ENCODE results near the gene TNNT1.

Gene TNNT1

DNA sequence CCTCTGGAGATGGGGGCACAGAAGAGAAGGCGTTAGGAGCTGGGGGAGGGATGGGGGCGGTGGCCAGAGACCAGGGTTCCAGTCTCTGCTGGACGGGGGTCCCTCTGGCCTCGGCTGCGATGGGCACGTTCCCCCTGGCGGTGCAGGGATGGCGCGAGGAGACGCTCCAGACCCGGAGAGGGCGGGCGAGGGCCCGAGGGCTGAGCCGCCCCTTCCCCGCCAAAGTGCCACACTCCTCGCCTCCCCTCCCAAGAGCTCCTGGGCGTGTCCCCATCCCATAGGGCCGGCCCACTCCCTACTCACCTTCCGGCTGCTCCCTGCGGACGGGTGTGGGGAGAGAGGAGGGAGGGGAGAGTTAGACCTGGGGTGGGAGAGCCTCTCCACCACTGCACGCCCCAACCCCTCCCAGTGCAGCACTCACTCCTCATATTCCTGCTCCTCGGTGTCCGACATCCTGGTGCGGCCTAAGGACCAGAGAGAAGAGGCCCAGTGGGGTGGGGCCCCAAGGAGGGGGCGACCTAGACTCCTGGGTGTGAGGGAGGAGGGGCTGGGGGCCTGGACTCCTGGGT lies 2.2 kb downstream of the TNNT1 start:
- TF ChIP-seq, protein P1, sequence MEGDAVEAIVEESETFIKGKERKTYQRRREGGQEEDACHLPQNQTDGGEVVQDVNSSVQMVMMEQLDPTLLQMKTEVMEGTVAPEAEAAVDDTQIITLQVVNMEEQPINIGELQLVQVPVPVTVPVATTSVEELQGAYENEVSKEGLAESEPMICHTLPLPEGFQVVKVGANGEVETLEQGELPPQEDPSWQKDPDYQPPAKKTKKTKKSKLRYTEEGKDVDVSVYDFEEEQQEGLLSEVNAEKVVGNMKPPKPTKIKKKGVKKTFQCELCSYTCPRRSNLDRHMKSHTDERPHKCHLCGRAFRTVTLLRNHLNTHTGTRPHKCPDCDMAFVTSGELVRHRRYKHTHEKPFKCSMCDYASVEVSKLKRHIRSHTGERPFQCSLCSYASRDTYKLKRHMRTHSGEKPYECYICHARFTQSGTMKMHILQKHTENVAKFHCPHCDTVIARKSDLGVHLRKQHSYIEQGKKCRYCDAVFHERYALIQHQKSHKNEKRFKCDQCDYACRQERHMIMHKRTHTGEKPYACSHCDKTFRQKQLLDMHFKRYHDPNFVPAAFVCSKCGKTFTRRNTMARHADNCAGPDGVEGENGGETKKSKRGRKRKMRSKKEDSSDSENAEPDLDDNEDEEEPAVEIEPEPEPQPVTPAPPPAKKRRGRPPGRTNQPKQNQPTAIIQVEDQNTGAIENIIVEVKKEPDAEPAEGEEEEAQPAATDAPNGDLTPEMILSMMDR (IDR thresholded peaks at IDR 0.05; ENCODE audit: insufficient read depth, missing control alignments) = no peak
- DNase-seq (ENCODE audit: insufficient read length, low spot score) (peak; percentile 88), FAIRE-seq (no peak)

DNA sequence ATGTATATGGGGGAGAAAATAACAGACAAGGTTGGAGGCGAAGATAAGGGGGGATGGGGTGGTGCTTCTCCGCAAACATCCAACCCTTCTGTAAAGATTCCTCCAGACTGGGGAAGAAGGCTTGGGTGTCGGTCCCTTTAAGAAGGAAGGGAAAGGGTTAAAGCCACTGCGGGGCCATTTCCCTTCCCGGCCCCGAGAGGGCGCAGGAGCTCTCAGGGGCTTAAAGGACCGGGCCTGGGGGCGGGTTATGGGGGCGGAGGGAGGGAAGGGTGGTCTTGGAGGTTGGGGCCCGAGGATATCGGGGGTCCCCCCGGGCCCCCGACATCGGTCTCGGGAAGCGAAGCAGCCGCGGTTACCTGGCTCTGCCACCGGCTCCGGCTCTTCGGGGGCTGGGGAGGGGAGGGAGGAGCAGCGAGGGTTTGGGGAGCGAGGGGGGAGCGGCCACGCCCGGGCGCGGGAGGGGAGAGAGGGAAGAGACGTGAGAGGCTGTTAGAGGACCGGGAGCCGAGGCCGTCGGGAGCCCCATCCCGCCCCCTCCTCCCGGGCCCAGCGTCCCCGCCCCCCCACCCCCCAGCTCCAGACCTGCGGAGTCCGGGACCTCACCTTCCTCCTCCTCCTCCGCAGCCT lies 2.8 kb downstream of the TNNT1 start:
- FAIRE-seq (no peak), DNase-seq (ENCODE audit: insufficient read length, low spot score) (peak; percentile 79)
- TF ChIP-seq, protein P1 (IDR thresholded peaks at IDR 0.05; ENCODE audit: insufficient read depth, missing control alignments) = peak; percentile 59

DNA sequence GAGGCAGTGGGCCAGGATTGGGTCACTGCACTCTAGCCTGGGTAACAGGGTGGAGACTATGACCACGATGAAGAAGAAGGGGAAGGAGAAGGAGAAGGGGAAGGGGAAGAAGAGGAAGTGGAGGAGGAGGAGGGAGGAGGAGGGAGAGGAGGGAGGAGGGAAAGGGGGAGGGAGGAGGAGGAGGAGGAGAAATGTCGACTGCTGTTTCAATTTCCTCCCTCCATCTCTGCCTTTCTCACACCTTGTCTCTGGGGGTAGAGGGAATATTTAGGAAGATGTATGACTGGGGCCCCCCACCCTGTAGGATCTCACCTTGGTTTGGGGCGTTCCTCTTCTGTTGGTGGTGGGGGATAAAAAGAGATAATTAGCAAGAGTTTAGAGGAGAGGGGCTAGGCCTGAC lies 3.8 kb downstream of the TNNT1 start:
- FAIRE-seq = no peak
- DNase-seq (ENCODE audit: insufficient read length, low spot score) = no peak

DNA sequence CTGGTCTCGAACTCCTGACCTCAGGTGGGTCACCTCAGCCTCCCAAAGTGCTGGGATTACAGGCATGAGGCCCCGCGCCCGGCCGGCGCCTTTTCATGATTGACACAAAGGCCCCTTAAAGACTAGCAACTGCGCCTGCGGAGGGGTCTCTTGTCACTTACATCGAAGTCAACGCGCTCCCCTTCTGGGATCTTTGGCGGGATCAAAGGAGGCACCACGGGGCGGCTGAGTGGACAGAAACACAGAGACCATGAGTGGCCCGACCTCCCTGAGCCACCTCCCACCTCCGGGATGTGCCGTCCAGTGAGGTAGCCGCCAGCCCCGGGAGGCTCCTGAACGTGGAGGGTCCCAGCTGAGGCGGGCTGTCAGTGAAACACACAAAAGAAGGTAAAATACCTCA lies 7.3 kb downstream of the TNNT1 start:
- no peak for DNase-seq (ENCODE audit: insufficient read length, low spot score)
- TF ChIP-seq, protein P1 (IDR thresholded peaks at IDR 0.05; ENCODE audit: insufficient read depth, missing control alignments) = no peak
- FAIRE-seq = no peak

More for the DNA sequence above, 3.8 kb downstream of the TNNT1 start:
- TF ChIP-seq, protein P1 (IDR thresholded peaks at IDR 0.05; ENCODE audit: insufficient read depth, missing control alignments) = no peak

DNA sequence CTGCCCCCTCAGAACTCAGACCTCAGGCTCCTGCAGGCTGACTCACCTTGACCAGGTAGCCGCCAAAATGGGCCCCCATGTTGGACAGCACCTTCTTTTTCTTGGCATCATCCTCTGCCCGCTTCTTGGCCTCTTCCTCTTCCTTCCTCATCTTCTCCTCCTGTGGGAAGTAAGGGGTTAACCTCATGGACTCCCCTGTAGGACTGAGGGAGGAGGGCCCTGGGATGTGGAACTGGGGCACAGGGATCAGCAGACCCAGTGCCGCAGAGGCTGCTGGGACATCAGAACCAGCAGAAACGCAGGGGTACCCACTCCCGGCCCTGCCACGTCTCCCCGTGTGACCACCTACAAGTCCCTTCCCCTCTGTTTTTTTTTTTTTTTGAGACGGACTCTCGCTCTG lies 11.1 kb downstream of the TNNT1 start:
- DNase-seq (ENCODE audit: insufficient read length, low spot score) (no peak), FAIRE-seq (no peak)
- TF ChIP-seq, protein P1 (IDR thresholded peaks at IDR 0.05; ENCODE audit: insufficient read depth, missing control alignments) = no peak

DNA sequence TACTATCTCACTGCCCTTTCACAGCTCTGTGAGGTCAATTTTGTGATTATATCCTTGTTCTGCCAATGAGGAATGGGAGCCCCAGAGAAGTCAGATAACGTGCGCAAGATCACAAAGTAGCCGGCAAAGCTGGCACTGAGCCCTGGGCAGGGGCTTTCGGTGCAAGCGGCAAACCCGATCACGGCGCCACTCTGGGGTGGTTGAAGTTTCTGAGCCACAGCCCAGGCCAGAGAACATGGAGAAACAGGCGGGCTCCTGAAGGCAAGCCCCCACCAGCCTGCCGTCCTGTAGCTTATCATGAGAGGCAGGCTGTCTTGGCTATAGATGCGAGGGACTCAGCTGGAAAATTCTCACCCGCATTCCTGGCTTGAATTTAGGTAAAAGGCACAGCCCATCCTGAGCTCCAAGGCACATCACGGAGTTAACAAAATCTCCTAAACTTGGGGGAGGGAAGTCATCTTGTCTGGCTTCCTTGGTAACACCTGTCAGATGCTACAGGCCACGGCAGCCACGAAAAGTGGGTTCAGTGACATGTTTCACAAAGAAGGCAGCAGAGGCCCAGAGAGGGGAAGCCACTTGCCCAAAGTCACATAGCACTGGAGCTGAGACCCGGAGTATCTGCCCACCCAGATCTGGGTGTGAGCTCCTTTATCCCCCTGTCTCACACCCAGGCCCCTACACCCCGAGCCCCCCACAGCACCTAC lies 12.5 kb downstream of the TNNT1 start:
- DNase-seq (ENCODE audit: insufficient read length, low spot score) (no peak), FAIRE-seq (no peak)
- TF ChIP-seq, protein P1 (IDR thresholded peaks at IDR 0.05; ENCODE audit: insufficient read depth, missing control alignments) = no peak

DNA sequence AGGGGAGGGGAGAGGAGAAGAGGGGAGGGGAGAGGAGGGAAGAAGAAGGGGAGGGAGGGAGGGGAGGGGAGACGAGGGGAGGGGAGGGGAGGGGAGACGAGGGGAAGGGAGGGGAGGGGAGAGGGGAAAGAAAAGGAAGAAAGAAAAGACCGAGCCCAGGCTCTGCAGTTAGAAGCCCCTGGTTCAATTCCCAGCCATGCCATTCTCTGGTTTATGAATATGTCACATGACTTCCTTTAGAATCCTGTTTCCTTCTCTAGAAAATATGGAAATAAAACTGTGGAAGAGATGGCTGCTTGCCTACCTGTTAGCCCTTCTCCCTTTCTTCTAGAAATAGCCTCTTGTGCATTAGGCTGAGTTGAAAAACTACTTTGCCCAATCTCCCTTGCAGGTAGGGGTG lies 14.3 kb downstream of the TNNT1 start:
- TF ChIP-seq, protein P1 (IDR thresholded peaks at IDR 0.05; ENCODE audit: insufficient read depth, missing control alignments) = no peak
- FAIRE-seq (no peak), DNase-seq (ENCODE audit: insufficient read length, low spot score) (no peak)

Measured in D721Med (cell line).